ENCODE measurements around the gene DNAJC17. TPM values are rescaled to one million over a fixed set of nuclear protein-coding genes. Genes with fewer than 3 reads are reported as not detected.

The DNAJC17 gene
- total RNA-seq, 1 experiment from 2014 or later = 36.1 TPM

- no peak overlapping the region for H3K9ac ChIP-seq (ENCODE audit: low read length)
- no peaks in the 10 kb centered on the region for H3K79me2 ChIP-seq (ENCODE audit: insufficient read depth, low read length)
- H3K9me2 ChIP-seq (ENCODE audit: insufficient read depth) = no peaks in the 10 kb centered on the region
- H3K4me1 ChIP-seq (ENCODE audit: control insufficient read depth in 1 of 2, insufficient read depth in 2 of 2, low read length in 2 of 2) = no peaks in the 10 kb centered on the region
- RAD21 ChIA-PET (ENCODE audit: low non-redundant PET in 1 of 2, low total read pairs in 2 of 2, uncharacterized antibody in 2 of 2, unreplicated experiment in 2 of 2) = interaction anchor here in 1 of 2 experiments (0.7 kb wide), 1 partner anchor 19 kb away, joined by 3 read pairs; no protein-coding TSS in a partner anchor
- peaks cover 12 to 21% of the 10 kb centered on the region in 2 experiments; a peak in 3 of 4 replicates for H3K36me3 ChIP-seq (ENCODE audit: control insufficient read depth in 1 of 2, insufficient read depth in 2 of 2, low read length in 2 of 2)
- ATAC-seq = no peak
- H3K27me3 ChIP-seq (ENCODE audit: insufficient read depth, low read length) = no peaks in the 10 kb centered on the region
- no peak overlapping the region for H2AFZ ChIP-seq (ENCODE audit: low read depth, low read length, poor library complexity, severe bottlenecking)
- CTCF ChIA-PET = interaction anchor here (1.0 to 1.6 kb wide), 4 partner anchors 38 to 150 kb away, joined by 3 to 6 read pairs (median 4); partner anchors contain the start of genes DNAJC17, VPS18 and ZFYVE19
- no peak overlapping the region for H3K4me2 ChIP-seq (ENCODE audit: low read length)
- H4K20me1 ChIP-seq (ENCODE audit: insufficient read depth) = no peaks in the 10 kb centered on the region
- no peaks in the 10 kb centered on the region for H3K9me3 ChIP-seq (ENCODE audit: control insufficient read depth in 1 of 2, insufficient read depth in 1 of 2, low read depth in 1 of 2, low read length in 2 of 2)
- H3K27ac ChIP-seq (ENCODE audit: low read depth, low read length) = no peak overlapping the region
- H3K4me3 ChIP-seq (replicated peaks in 1 of 2; ENCODE audit: low read depth in 1 of 2, low read length in 2 of 2) = no peak overlapping the region
- no TSS peak for BruUV-seq (replicated peaks)
- DNase-seq (ENCODE audit: low read depth, low spot score) = no peak
- TF ChIP-seq SRF (IDR thresholded peaks at IDR 0.05; ENCODE audit: low read depth) = no peak
- no peak for TF ChIP-seq POLR2A (IDR thresholded peaks at IDR 0.05; ENCODE audit: borderline replicate concordance, extremely low read depth, insufficient read depth, insufficient read length)
- no peak for TF ChIP-seq POLR2AphosphoS5 (IDR thresholded peaks at IDR 0.05; ENCODE audit: low read depth, low read length)
- no peak for TF ChIP-seq SP1 (IDR thresholded peaks at IDR 0.05; ENCODE audit: low read depth)
- no peak for TF ChIP-seq RAD21 (IDR thresholded peaks at IDR 0.05; ENCODE audit: low read depth)
- TF ChIP-seq, protein P1, sequence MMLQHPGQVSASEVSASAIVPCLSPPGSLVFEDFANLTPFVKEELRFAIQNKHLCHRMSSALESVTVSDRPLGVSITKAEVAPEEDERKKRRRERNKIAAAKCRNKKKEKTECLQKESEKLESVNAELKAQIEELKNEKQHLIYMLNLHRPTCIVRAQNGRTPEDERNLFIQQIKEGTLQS (IDR thresholded peaks at IDR 0.05) = no peak
- TF ChIP-seq REST (IDR thresholded peaks at IDR 0.05; ENCODE audit: low read depth) = no peak
- TF ChIP-seq FOSL1 (IDR thresholded peaks at IDR 0.05; ENCODE audit: low read depth) = no peak
- TF ChIP-seq JUND (IDR thresholded peaks at IDR 0.05) = no peak
- TF ChIP-seq ZNF274 (IDR thresholded peaks at IDR 0.05; ENCODE audit: low read depth, low read length) = no peak
- no peak for TF ChIP-seq EZH2 (IDR thresholded peaks at IDR 0.05)
- TF ChIP-seq SIN3A (IDR thresholded peaks at IDR 0.05; ENCODE audit: low read depth) = no peak
- TF ChIP-seq, protein P2, sequence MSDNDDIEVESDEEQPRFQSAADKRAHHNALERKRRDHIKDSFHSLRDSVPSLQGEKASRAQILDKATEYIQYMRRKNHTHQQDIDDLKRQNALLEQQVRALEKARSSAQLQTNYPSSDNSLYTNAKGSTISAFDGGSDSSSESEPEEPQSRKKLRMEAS (IDR thresholded peaks at IDR 0.05) = no peak
- no peak for TF ChIP-seq YY1 (IDR thresholded peaks at IDR 0.05; ENCODE audit: extremely low read depth, insufficient replicate concordance, low read depth, low read length)
- TF ChIP-seq TCF7L2 (IDR thresholded peaks at IDR 0.05; ENCODE audit: borderline replicate concordance, extremely low read depth, insufficient read depth, insufficient read length) = no peak
- TF ChIP-seq, protein P3, sequence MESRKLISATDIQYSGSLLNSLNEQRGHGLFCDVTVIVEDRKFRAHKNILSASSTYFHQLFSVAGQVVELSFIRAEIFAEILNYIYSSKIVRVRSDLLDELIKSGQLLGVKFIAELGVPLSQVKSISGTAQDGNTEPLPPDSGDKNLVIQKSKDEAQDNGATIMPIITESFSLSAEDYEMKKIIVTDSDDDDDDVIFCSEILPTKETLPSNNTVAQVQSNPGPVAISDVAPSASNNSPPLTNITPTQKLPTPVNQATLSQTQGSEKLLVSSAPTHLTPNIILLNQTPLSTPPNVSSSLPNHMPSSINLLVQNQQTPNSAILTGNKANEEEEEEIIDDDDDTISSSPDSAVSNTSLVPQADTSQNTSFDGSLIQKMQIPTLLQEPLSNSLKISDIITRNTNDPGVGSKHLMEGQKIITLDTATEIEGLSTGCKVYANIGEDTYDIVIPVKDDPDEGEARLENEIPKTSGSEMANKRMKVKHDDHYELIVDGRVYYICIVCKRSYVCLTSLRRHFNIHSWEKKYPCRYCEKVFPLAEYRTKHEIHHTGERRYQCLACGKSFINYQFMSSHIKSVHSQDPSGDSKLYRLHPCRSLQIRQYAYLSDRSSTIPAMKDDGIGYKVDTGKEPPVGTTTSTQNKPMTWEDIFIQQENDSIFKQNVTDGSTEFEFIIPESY (IDR thresholded peaks at IDR 0.05; ENCODE audit: extremely low read depth, insufficient replicate concordance, low read length) = no peak
- POLR2A ChIA-PET = no interaction called here
- intact Hi-C loops (cut with micrococcal nuclease) = no loop called here
These were observed 62.5 kb downstream of the DNAJC17 start for GRCh38 chr15:40744815-40745152.

All from HCT116 (cell line).